AG04450 (cell line): Measurements from ENCODE around the gene PCDHGB7. TPM values are rescaled to one million over a fixed set of nuclear protein-coding genes. Genes with fewer than 3 reads are reported as not detected.

Experiments used
- CTCF ChIA-PET: fragments of 300-600, 350-600 bp; formaldehyde crosslinking; extraction: SDS; loops from one replicate; lab custom pipeline; 2022; ENCODE audit warnings: antibody characterized with exemption, inconsistent platforms; lab: Charles Lee
- POLR2A ChIA-PET: fragments of 350-600 bp; formaldehyde crosslinking; extraction: SDS; loops from one replicate; lab custom pipeline; 2021; ENCODE audit warnings: antibody characterized with exemption, inconsistent platforms; lab: Yijun Ruan, JAX
- DNase-seq: peaks from one replicate; pipeline ENCODE4 v3.0.0-alpha.2; 2011; ENCODE audit warnings: low read depth, low spot score
- H3K27ac ChIP-seq: one replicate; pipeline ENCODE4 v1.5.1; 2012; ENCODE audit warnings: low read depth, low read length, control low read depth
- H3K27me3 ChIP-seq: one replicate; pipeline ENCODE4 v1.6.0; 2012; ENCODE audit warnings: low read length; ENCODE audit not compliant: control insufficient read depth, insufficient read depth
- H3K4me3 ChIP-seq: 2 replicates; pipeline ENCODE4 v1.5.1; 2011; ENCODE audit warnings: mild to moderate bottlenecking, low read depth, low read length, control low read depth
- H3K9me3 ChIP-seq: 2 replicates; pipeline ENCODE4 v1.5.1; 2012; ENCODE audit warnings: low read length; ENCODE audit not compliant: control insufficient read depth, insufficient read depth
- CTCF ChIP-seq: IDR thresholded peaks from 2 replicates; pipeline ENCODE4 v1.5.1; 2011; ENCODE audit warnings: low read depth, low read length, control low read depth, inconsistent platforms
- polyA plus RNA-seq: library from polyadenylated mRNA; depleted of rRNA; stranded (reverse); fragments of >200 nt; gene quantifications from 2 replicates; pipeline ENCODE4 v1.2.3, GENCODE V29; 2011

Gene PCDHGB7
- polyA plus RNA-seq, 1 experiment = 17.0 TPM

GRCh38 chr5:141421489-141421855 lies 4.0 kb downstream of the PCDHGB7 start:
- TF ChIP-seq CTCF = no peak
- H3K4me3 ChIP-seq = peak overlapping the region; percentile 50
- H3K27ac ChIP-seq = no peak overlapping the region
- CTCF ChIA-PET = interaction anchor here (0.7 to 7.6 kb wide), 12 partner anchors 9 to 146 kb away, joined by 3 to 106 read pairs (median 5); partner anchors contain the start of genes PCDHGA10, PCDHGA12, PCDHGB3 and PCDHGC3
- no peaks in the 10 kb centered on the region for H3K27me3 ChIP-seq
- POLR2A ChIA-PET = interaction anchor here (1.0 kb wide), 1 partner anchor 54 kb away, joined by 4 read pairs; no protein-coding TSS in a partner anchor
- peaks cover 65% of the 10 kb centered on the region for H3K9me3 ChIP-seq
- DNase-seq = no peak

- no peak for DNase-seq
- no peak for TF ChIP-seq CTCF
- ChIA-PET CTCF (interaction anchor here (2.1 to 7.6 kb wide), 3 partner anchors 135 to 145 kb away, joined by 5 to 106 read pairs (median 16); no protein-coding TSS in a partner anchor), POLR2A (no interaction called here)
- Histone ChIP-seq H3K27me3 (no peaks in the 10 kb centered on the region), H3K27ac (no peak overlapping the region), H3K9me3 (peaks cover 71% of the 10 kb centered on the region), H3K4me3 (no peak overlapping the region)
These were observed 5.3 kb downstream of the PCDHGB7 start for GRCh38 chr5:141422742-141423291.

- no peak overlapping the region for H3K27ac ChIP-seq
- POLR2A ChIA-PET = no interaction called here
- CTCF ChIA-PET = interaction anchor here (1.4 to 7.2 kb wide), 2 partner anchors 131 to 136 kb away, joined by 7 to 94 read pairs; no protein-coding TSS in a partner anchor
- no peaks in the 10 kb centered on the region for H3K27me3 ChIP-seq
- H3K9me3 ChIP-seq = peaks cover 65% of the 10 kb centered on the region
- no peak overlapping the region for H3K4me3 ChIP-seq
- TF ChIP-seq CTCF = no peak
- DNase-seq = no peak
These were observed 10.4 kb downstream of the PCDHGB7 start for GRCh38 chr5:141427783-141428426.

GRCh38 chr5:141430332-141431113 lies 13.0 kb downstream of the PCDHGB7 start, which contains the start of gene PCDHGA12:
Gene PCDHGA12 (plus strand): TSS chr5:141430507. CDS start chr5:141430760, 253 bp downstream.
- POLR2A ChIA-PET = interaction anchor here (1.1 kb wide), 1 partner anchor 46 kb away, joined by 4 read pairs; no protein-coding TSS in a partner anchor
- H3K27ac ChIP-seq = peak within 1 kb of the TSS; percentile 52
- no peak for DNase-seq
- peak; percentile 43; the same call in 1 of the 2 replicates for TF ChIP-seq CTCF
- no peaks in the 10 kb centered on the region for H3K27me3 ChIP-seq
- CTCF ChIA-PET = interaction anchor here (0.5 to 7.2 kb wide), 27 partner anchors 9 to 186 kb away, joined by 3 to 94 read pairs (median 4); partner anchors contain the start of genes PCDHGA10, PCDHGA11, PCDHGB3 and PCDHGB5
- H3K9me3 ChIP-seq = peaks cover 65% of the 10 kb centered on the region
- H3K4me3 ChIP-seq = peak within 1 kb of the TSS; percentile 37
